Amniotic stem cell (primary cell): ENCODE data around the gene RTP2.
A peak's percentile ranks its signal among the peaks of the same experiment; 100 is the strongest.

Experiments
- DNase-seq: peaks from one replicate; lab custom pipeline; 2025; lab: John Stamatoyannopoulos, UW

The RTP2 gene

GRCh38 chr3:187702507-187703033, at the start of gene RTP2:
Gene RTP2 (minus strand): TSS chr3:187702557. CDS start chr3:187702128, 429 bp downstream.
- DNase-seq, result no peak

- DNase-seq, result no peak
These were observed 48.3 kb upstream of the RTP2 start for GRCh38 chr3:187750513-187751123.

GRCh38 chr3:187750006-187750512, 47.7 kb upstream of the RTP2 start:
- DNase-seq, result no peak

GRCh38 chr3:187748050-187748481, 45.7 kb upstream of the RTP2 start:
- DNase-seq, result peak; percentile 63

- DNase-seq, result no peak
These were observed 45.1 kb upstream of the RTP2 start for GRCh38 chr3:187747506-187747905.

GRCh38 chr3:187746442-187747281, 44.3 kb upstream of the RTP2 start:
- no peak for DNase-seq

GRCh38 chr3:187746059-187746441, 43.7 kb upstream of the RTP2 start:
- DNase-seq, result no peak

GRCh38 chr3:187745201-187746058, 43.1 kb upstream of the RTP2 start, which contains the start of gene BCL6:
Gene BCL6 (minus strand): TSS chr3:187745468. CDS start chr3:187733693, 11,775 bp downstream.
- peak; percentile 93 for DNase-seq

- DNase-seq, result no peak
These were observed 42.1 kb upstream of the RTP2 start for GRCh38 chr3:187744169-187745151.

- no peak for DNase-seq
These were observed 41.1 kb upstream of the RTP2 start for GRCh38 chr3:187743195-187744141.

GRCh38 chr3:187742351-187743171, 40.2 kb upstream of the RTP2 start:
- DNase-seq, result no peak

GRCh38 chr3:187741403-187742350, 39.3 kb upstream of the RTP2 start:
- DNase-seq, result peak; percentile 51

GRCh38 chr3:187740421-187741399, 38.4 kb upstream of the RTP2 start:
- DNase-seq, result no peak

- DNase-seq, result peak; percentile 86
These were observed 37.4 kb upstream of the RTP2 start for GRCh38 chr3:187739561-187740332.

GRCh38 chr3:187739094-187739560, 36.8 kb upstream of the RTP2 start:
- DNase-seq, result no peak
